Endodermal cell (in vitro differentiated cells): ENCODE results near the gene FTO. TPM values are rescaled to one million over a fixed set of nuclear protein-coding genes. Genes with fewer than 3 reads are reported as not detected.

Source experiments
- DNase-seq: peaks from one replicate; pipeline ENCODE4 v3.0.0-alpha.2; 2017
- H3K27ac ChIP-seq: 2 replicates; pipeline ENCODE4 v1.5.1; 2013; ENCODE audit warnings: mild to moderate bottlenecking, low read depth, low read length, moderate library complexity
- H3K27me3 ChIP-seq: 2 replicates; pipeline ENCODE4 v1.6.1; 2013; ENCODE audit warnings: mild to moderate bottlenecking, low read length, moderate library complexity; ENCODE audit not compliant: insufficient read depth, control insufficient read depth, poor library complexity, severe bottlenecking
- H3K36me3 ChIP-seq: 2 replicates; pipeline ENCODE4 v1.7.0; 2013; ENCODE audit warnings: mild to moderate bottlenecking, low read length, moderate library complexity; ENCODE audit not compliant: control insufficient read depth, insufficient read depth
- H3K4me1 ChIP-seq: one replicate; pipeline ENCODE4 v1.7.0; 2013; ENCODE audit warnings: low read length; ENCODE audit not compliant: control insufficient read depth, insufficient read depth
- H3K4me3 ChIP-seq: 2 replicates; pipeline ENCODE4 v1.5.1; 2013; ENCODE audit warnings: mild to moderate bottlenecking, low read length, moderate library complexity
- H3K9ac ChIP-seq: 2 replicates; pipeline ENCODE4 v1.6.1; 2013; ENCODE audit warnings: mild to moderate bottlenecking, low read length, moderate library complexity; ENCODE audit not compliant: poor library complexity, severe bottlenecking; ENCODE audit errors: extremely low read depth
- H3K9me3 ChIP-seq: 2 replicates; pipeline ENCODE4 v1.6.1; 2013; ENCODE audit warnings: mild to moderate bottlenecking, low read length, moderate library complexity; ENCODE audit not compliant: control insufficient read depth
- H3K27ac Mint-ChIP-seq: 2 replicates; pipeline ENCODE4 v1.8.0; 2020; ENCODE audit warnings: mixed read lengths
- H3K27me3 Mint-ChIP-seq: 2 replicates; pipeline ENCODE4 v1.8.0; 2021; ENCODE audit warnings: mild to moderate bottlenecking, mixed read lengths; ENCODE audit not compliant: insufficient read depth
- H3K36me3 Mint-ChIP-seq: 2 replicates; pipeline ENCODE4 v1.8.0; 2020; ENCODE audit warnings: low read depth, mixed read lengths
- H3K4me1 Mint-ChIP-seq: 2 replicates; pipeline ENCODE4 v1.8.0; 2020; ENCODE audit warnings: mixed read lengths
- H3K4me3 Mint-ChIP-seq: 2 replicates; pipeline ENCODE4 v1.8.0; 2020; ENCODE audit warnings: mild to moderate bottlenecking, moderate library complexity, mixed read lengths
- H3K9me3 Mint-ChIP-seq: 2 replicates; pipeline ENCODE4 v1.8.0; 2020; ENCODE audit warnings: mild to moderate bottlenecking, mixed read lengths
- WGBS, 2 experiments: methylation state at CpG; one replicate each; pipeline versions ENCODE4 v1.1.5 to v1.1.7; 2013; ENCODE audit warnings: missing lambda C conversion rate in 2 of 2, mixed read lengths in 1 of 2; ENCODE audit not compliant: insufficient coverage in 1 of 2, insufficient read length in 1 of 2; 5-methylcytosine and 5-hydroxymethylcytosine counted together
- total RNA-seq, 2 donors: library from RNA; stranded (reverse); fragmentation: NEBNext Ultra II Directional in 1 of 2; extraction: Animal tissue kit (Norgen Biotek cat#: 25700) in 1 of 2; gene quantifications; 2 replicates in 1 of 2; 3 replicates in 1 of 2; pipeline ENCODE4 v1.2.1, GENCODE V29; 2021
- TF ChIP-seq, protein P1 (sequence below): fragments of 200-600 bp; sonication (generic); conservative IDR thresholded peaks from 2 replicates; pipeline ENCODE4 v1.5.0; 2021; ENCODE audit warnings: antibody characterized with exemption, mild to moderate bottlenecking

The FTO gene
- total RNA-seq, 2 donors from 2014 or later = 80.3 to 102 TPM

DNA sequence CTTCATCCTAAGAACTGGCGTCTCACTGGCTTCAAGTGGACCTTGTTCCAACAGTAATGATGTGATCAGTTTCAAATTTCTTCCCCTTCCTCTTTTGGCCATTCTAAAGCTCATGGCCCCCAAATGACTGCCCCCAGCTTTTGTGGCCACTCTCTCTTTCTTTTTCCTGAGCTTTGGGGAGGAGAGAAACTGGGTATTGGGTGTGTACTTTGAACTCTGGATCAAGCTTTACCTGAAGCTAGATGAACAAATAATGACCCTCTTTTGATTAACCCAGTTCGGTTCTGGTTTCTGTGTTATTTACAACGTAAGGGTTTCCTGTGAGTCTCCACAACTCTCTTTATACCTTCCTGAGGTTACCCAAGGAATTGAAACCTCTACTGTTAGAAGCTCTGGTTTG is 132.7 kb downstream of the FTO start:
- no peak for DNase-seq
- Histone ChIP-seq H3K9ac (no peak overlapping the region), H3K4me1 (no peaks in the 10 kb centered on the region), H3K36me3 (no peaks in the 10 kb centered on the region), H3K9me3 (no peaks in the 10 kb centered on the region), H3K4me3 (no peak overlapping the region), H3K27ac (no peak overlapping the region), H3K27me3 (no peaks in the 10 kb centered on the region)
- no peak overlapping the region for H3K27ac Mint-ChIP-seq
- H3K4me3 Mint-ChIP-seq = no peak overlapping the region
- H3K27me3 Mint-ChIP-seq = no peaks in the 10 kb centered on the region
- peaks cover 4% of the 10 kb centered on the region for H3K36me3 Mint-ChIP-seq
- no peaks in the 10 kb centered on the region for H3K9me3 Mint-ChIP-seq
- WGBS, 2 experiments = 95% methylated on average over 3 of the region's 3 CpGs; no CpG with 5 or more reads in 1 of the 2 experiments
- no peaks in the 10 kb centered on the region for H3K4me1 Mint-ChIP-seq
- TF ChIP-seq, protein P1, sequence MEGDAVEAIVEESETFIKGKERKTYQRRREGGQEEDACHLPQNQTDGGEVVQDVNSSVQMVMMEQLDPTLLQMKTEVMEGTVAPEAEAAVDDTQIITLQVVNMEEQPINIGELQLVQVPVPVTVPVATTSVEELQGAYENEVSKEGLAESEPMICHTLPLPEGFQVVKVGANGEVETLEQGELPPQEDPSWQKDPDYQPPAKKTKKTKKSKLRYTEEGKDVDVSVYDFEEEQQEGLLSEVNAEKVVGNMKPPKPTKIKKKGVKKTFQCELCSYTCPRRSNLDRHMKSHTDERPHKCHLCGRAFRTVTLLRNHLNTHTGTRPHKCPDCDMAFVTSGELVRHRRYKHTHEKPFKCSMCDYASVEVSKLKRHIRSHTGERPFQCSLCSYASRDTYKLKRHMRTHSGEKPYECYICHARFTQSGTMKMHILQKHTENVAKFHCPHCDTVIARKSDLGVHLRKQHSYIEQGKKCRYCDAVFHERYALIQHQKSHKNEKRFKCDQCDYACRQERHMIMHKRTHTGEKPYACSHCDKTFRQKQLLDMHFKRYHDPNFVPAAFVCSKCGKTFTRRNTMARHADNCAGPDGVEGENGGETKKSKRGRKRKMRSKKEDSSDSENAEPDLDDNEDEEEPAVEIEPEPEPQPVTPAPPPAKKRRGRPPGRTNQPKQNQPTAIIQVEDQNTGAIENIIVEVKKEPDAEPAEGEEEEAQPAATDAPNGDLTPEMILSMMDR = no peak

DNA sequence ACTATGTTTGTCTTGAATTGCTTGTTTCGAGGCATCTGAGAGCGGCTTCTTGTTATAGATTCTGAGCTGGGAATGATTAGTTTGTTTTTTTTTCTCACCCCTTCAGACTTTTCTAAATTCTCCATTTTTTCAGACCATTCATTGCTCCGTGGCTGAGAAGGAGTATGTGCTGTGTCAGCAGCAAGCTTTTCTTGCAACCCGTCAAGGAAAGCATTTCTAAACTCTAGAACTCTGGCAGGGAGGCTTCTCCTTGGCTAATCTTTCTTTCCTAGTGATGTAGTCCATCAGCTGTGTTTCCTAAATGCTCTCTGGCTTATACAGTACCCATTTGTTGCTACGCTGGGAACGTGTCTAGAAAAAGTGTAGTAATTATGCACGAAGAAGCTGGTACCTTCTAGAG is 133.5 kb downstream of the FTO start:
- Mint-ChIP-seq H3K4me3 (no peak overlapping the region), H3K27ac (no peak overlapping the region), H3K36me3 (peaks cover 4% of the 10 kb centered on the region), H3K4me1 (no peaks in the 10 kb centered on the region), H3K9me3 (no peaks in the 10 kb centered on the region), H3K27me3 (no peaks in the 10 kb centered on the region)
- no peak for DNase-seq
- Histone ChIP-seq H3K4me1 (no peaks in the 10 kb centered on the region), H3K9me3 (no peaks in the 10 kb centered on the region), H3K36me3 (no peaks in the 10 kb centered on the region), H3K27me3 (no peaks in the 10 kb centered on the region), H3K4me3 (no peak overlapping the region), H3K9ac (no peak overlapping the region), H3K27ac (no peak overlapping the region)
- 75 to 93% methylated on average over 4 to 5 of the region's 7 CpGs for WGBS, 2 experiments
- TF ChIP-seq, protein P1 = no peak

DNA sequence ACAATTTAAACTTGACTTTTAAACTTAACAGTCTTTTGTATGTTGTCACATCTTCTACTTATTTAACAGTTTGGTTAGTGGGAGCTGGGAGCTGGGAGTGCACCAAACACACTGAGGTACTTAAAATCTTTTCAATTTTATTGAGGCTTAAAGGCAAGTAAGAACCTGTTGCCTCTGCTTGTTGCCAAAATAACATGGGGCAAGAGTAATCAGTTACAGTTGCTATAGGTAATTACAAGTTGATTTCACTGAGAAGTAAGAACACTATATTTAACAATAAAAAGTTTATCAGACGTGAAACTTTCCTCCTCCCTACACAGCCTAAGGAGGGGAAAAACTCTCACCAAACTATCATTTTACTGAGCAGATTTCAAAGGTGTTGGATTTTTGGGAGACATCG is 135.2 kb downstream of the FTO start:
- Histone ChIP-seq H3K9me3 (no peaks in the 10 kb centered on the region), H3K4me3 (no peak overlapping the region), H3K27ac (no peak overlapping the region), H3K4me1 (no peaks in the 10 kb centered on the region), H3K27me3 (no peaks in the 10 kb centered on the region), H3K36me3 (no peaks in the 10 kb centered on the region), H3K9ac (no peak overlapping the region)
- Mint-ChIP-seq H3K9me3 (no peaks in the 10 kb centered on the region), H3K27me3 (no peaks in the 10 kb centered on the region), H3K36me3 (peaks cover 2% of the 10 kb centered on the region), H3K4me1 (no peaks in the 10 kb centered on the region), H3K27ac (no peak overlapping the region), H3K4me3 (no peak overlapping the region)
- TF ChIP-seq, protein P1 = no peak
- no peak for DNase-seq
- 94% methylated on average over 2 of the region's 2 CpGs; no CpG with 5 or more reads in 1 of the 2 experiments for WGBS, 2 experiments
